HepG2 (cell line): ENCODE results near the gene ANTKMT. TPM values are rescaled to one million over a fixed set of nuclear protein-coding genes. Genes with fewer than 3 reads are reported as not detected.

ENCODE experiments used
- DPF2 ChIP-seq: sonication (generic); formaldehyde crosslinking; IDR thresholded peaks from 2 replicates; pipeline ENCODE4 v1.4.0; 2020; ENCODE audit warnings: mild to moderate bottlenecking, low read depth, missing genetic modification reagents, borderline replicate concordance
- FOXA3 ChIP-seq: IDR thresholded peaks from 2 replicates; pipeline ENCODE4 v1.6.1; 2016; ENCODE audit warnings: missing genetic modification reagents, missing compliant biosample characterization
- HES4 ChIP-seq: sonication (generic); formaldehyde crosslinking; IDR thresholded peaks from 2 replicates; pipeline ENCODE4 v1.9.0; 2021; ENCODE audit warnings: mild to moderate bottlenecking, missing genetic modification reagents, borderline replicate concordance
- HOXA7 ChIP-seq: sonication (generic); formaldehyde crosslinking; IDR thresholded peaks from 2 replicates; pipeline ENCODE4 v1.8.1; 2022; ENCODE audit warnings: mild to moderate bottlenecking, missing genetic modification reagents, moderate library complexity
- MYNN ChIP-seq: sonication (generic); formaldehyde crosslinking; IDR thresholded peaks from 2 replicates; pipeline ENCODE4 v1.4.0; 2020; ENCODE audit warnings: mild to moderate bottlenecking, low read depth, missing genetic modification reagents
- PTBP1 ChIP-seq: fragments of 200-400 bp; formaldehyde crosslinking; IDR thresholded peaks from 2 replicates; pipeline ENCODE4 v1.6.1; 2018; ENCODE audit warnings: low read length, low read depth; ENCODE audit not compliant: poor library complexity, severe bottlenecking
- SATB2 ChIP-seq: sonication (generic); formaldehyde crosslinking; IDR thresholded peaks from 2 replicates; pipeline ENCODE4 v1.5.0; 2020; ENCODE audit warnings: missing genetic modification reagents
- SIN3A ChIP-seq: IDR thresholded peaks from 2 replicates; pipeline ENCODE4 v1.6.1; 2011; ENCODE audit warnings: low read depth, mild to moderate bottlenecking, control low read depth, low read length, borderline replicate concordance
- SRY ChIP-seq: sonication (generic); formaldehyde crosslinking; IDR thresholded peaks from 2 replicates; pipeline ENCODE4 v1.8.0; 2022; ENCODE audit warnings: mild to moderate bottlenecking, missing genetic modification reagents
- ZFP36 ChIP-seq: fragments of 150-350 bp; IDR thresholded peaks from 2 replicates; pipeline ENCODE4 v1.6.1; 2018; ENCODE audit warnings: borderline replicate concordance, low read length, low read depth; ENCODE audit not compliant: partially characterized antibody
- ZNF138 ChIP-seq: sonication (generic); formaldehyde crosslinking; IDR thresholded peaks from 2 replicates; pipeline ENCODE4 v1.5.0; 2020; ENCODE audit warnings: mild to moderate bottlenecking, low read depth, missing genetic modification reagents
- ZNF709 ChIP-seq: sonication (generic); formaldehyde crosslinking; IDR thresholded peaks from 2 replicates; pipeline ENCODE4 v1.5.0; 2020; ENCODE audit warnings: mild to moderate bottlenecking, missing genetic modification reagents
- ZNF777 ChIP-seq: sonication (generic); formaldehyde crosslinking; IDR thresholded peaks from 2 replicates; pipeline ENCODE4 v1.4.0; 2020; ENCODE audit warnings: missing genetic modification reagents
- polyA plus RNA-seq, 8 experiments: library from polyadenylated mRNA; depleted of rRNA in 3 of 8; stranded (reverse) in 7 of 8; unstranded in 1 of 8; fragments of >200 nt; fragmentation: Illumina TruSeq in 4 of 8; extraction: Trizol in 4 of 8; gene quantifications; 2 replicates each; pipeline versions ENCODE4 v1.2.1 to v1.2.3, GENCODE V29; 2011 to 2016; ENCODE audit warnings: low read depth in 4 of 8, missing spikeins in 1 of 8, mixed read lengths in 1 of 8; ENCODE audit not compliant: insufficient read depth in 1 of 8
- total RNA-seq, 5 experiments: library from RNA; depleted of rRNA; stranded (reverse); fragments of >200 nt; fragmentation: Illumina TruSeq; extraction: Trizol; gene quantifications; 2 replicates each; pipeline ENCODE4 v1.2.3, GENCODE V29; 2016; ENCODE audit warnings: low read depth in 1 of 5
- TF ChIP-seq, protein P1 (sequence below): sonication (generic); formaldehyde crosslinking; IDR thresholded peaks from 2 replicates; pipeline ENCODE4 v1.4.0; 2020; ENCODE audit warnings: missing genetic modification reagents
- TF ChIP-seq, protein P2 (sequence below): sonication (generic); IDR thresholded peaks from 2 replicates; pipeline ENCODE4 v1.6.1; 2016; ENCODE audit warnings: low read depth, borderline replicate concordance
- TF ChIP-seq, protein P3 (sequence below): sonication (generic); formaldehyde crosslinking; IDR thresholded peaks from 2 replicates; pipeline ENCODE4 v1.5.0; 2020; ENCODE audit warnings: mild to moderate bottlenecking, missing genetic modification reagents
- TF ChIP-seq, protein P4 (sequence below): IDR thresholded peaks from 2 replicates; pipeline ENCODE4 v1.6.1; 2016; ENCODE audit warnings: missing compliant biosample characterization, missing genetic modification reagents, borderline replicate concordance
- TF ChIP-seq, protein P5 (sequence below): sonication (generic); formaldehyde crosslinking; IDR thresholded peaks from 2 replicates; pipeline ENCODE4 v1.4.0; 2020; ENCODE audit warnings: missing genetic modification reagents, mild to moderate bottlenecking, borderline replicate concordance
- TF ChIP-seq, protein P6 (sequence below): sonication (generic); formaldehyde crosslinking; IDR thresholded peaks from 2 replicates; pipeline ENCODE4 v1.4.0; 2020; ENCODE audit warnings: missing genetic modification reagents

The ANTKMT gene
- total and polyA plus RNA-seq, 2 of the 13 experiments (the other 11 are each of a cell fraction or from before 2014, with no cell fraction given), result 7.5 to 47.8 TPM

DNA sequence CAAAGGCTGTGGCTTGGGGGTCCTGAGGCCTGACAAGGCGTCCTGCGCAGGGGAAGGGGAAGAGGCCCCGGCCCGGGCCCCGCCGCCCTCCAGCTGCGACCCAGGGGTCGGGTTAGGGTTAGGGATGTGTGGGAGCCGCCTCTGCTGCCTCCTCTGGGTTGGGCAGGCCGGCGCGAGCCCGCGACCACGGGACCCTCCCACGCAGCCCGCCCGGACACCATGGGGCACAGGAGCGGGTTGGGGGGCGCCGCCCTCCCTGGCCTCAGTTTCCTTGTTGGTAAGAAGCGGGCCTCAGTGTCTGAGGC is 19.5 kb downstream of the ANTKMT start (continued):
- 0 out of 2 replicates have a peak, but pooled peaks have one; percentile 22 for TF ChIP-seq SRY (CRISPR knock-in tag)
- TF ChIP-seq, protein P1, sequence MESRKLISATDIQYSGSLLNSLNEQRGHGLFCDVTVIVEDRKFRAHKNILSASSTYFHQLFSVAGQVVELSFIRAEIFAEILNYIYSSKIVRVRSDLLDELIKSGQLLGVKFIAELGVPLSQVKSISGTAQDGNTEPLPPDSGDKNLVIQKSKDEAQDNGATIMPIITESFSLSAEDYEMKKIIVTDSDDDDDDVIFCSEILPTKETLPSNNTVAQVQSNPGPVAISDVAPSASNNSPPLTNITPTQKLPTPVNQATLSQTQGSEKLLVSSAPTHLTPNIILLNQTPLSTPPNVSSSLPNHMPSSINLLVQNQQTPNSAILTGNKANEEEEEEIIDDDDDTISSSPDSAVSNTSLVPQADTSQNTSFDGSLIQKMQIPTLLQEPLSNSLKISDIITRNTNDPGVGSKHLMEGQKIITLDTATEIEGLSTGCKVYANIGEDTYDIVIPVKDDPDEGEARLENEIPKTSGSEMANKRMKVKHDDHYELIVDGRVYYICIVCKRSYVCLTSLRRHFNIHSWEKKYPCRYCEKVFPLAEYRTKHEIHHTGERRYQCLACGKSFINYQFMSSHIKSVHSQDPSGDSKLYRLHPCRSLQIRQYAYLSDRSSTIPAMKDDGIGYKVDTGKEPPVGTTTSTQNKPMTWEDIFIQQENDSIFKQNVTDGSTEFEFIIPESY (CRISPR knock-in tag), result no peak
- TF ChIP-seq, protein P2, sequence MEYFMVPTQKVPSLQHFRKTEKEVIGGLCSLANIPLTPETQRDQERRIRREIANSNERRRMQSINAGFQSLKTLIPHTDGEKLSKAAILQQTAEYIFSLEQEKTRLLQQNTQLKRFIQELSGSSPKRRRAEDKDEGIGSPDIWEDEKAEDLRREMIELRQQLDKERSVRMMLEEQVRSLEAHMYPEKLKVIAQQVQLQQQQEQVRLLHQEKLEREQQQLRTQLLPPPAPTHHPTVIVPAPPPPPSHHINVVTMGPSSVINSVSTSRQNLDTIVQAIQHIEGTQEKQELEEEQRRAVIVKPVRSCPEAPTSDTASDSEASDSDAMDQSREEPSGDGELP, result no peak
- TF ChIP-seq ZNF138 (CRISPR knock-in tag), result no peak
- TF ChIP-seq HOXA7, result no peak
- TF ChIP-seq, protein P3, sequence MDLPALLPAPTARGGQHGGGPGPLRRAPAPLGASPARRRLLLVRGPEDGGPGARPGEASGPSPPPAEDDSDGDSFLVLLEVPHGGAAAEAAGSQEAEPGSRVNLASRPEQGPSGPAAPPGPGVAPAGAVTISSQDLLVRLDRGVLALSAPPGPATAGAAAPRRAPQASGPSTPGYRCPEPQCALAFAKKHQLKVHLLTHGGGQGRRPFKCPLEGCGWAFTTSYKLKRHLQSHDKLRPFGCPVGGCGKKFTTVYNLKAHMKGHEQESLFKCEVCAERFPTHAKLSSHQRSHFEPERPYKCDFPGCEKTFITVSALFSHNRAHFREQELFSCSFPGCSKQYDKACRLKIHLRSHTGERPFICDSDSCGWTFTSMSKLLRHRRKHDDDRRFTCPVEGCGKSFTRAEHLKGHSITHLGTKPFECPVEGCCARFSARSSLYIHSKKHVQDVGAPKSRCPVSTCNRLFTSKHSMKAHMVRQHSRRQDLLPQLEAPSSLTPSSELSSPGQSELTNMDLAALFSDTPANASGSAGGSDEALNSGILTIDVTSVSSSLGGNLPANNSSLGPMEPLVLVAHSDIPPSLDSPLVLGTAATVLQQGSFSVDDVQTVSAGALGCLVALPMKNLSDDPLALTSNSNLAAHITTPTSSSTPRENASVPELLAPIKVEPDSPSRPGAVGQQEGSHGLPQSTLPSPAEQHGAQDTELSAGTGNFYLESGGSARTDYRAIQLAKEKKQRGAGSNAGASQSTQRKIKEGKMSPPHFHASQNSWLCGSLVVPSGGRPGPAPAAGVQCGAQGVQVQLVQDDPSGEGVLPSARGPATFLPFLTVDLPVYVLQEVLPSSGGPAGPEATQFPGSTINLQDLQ, result no peak
- TF ChIP-seq, protein P4, sequence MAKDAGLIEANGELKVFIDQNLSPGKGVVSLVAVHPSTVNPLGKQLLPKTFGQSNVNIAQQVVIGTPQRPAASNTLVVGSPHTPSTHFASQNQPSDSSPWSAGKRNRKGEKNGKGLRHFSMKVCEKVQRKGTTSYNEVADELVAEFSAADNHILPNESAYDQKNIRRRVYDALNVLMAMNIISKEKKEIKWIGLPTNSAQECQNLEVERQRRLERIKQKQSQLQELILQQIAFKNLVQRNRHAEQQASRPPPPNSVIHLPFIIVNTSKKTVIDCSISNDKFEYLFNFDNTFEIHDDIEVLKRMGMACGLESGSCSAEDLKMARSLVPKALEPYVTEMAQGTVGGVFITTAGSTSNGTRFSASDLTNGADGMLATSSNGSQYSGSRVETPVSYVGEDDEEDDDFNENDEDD (CRISPR knock-in tag), result no peak
- TF ChIP-seq SATB2 (CRISPR knock-in tag), result no peak
- no peak for TF ChIP-seq HES4 (CRISPR knock-in tag)
- TF ChIP-seq MYNN, result no peak
- no peak for TF ChIP-seq DPF2
- TF ChIP-seq, protein P5, sequence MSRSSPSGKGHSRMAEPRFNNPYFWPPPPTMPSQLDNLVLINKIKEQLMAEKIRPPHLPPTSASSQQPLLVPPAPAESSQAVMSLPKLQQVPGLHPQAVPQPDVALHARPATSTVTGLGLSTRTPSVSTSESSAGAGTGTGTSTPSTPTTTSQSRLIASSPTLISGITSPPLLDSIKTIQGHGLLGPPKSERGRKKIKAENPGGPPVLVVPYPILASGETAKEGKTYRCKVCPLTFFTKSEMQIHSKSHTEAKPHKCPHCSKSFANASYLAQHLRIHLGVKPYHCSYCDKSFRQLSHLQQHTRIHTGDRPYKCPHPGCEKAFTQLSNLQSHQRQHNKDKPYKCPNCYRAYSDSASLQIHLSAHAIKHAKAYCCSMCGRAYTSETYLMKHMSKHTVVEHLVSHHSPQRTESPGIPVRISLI, result no peak
- no peak for TF ChIP-seq PTBP1
- no peak for TF ChIP-seq ZNF709 (CRISPR knock-in tag)
- 0 out of 2 replicates have a peak, but pooled peaks have one; percentile 14 for TF ChIP-seq ZNF777
- no peak for TF ChIP-seq ZFP36
- TF ChIP-seq SIN3A, result no peak
- TF ChIP-seq, protein P6, sequence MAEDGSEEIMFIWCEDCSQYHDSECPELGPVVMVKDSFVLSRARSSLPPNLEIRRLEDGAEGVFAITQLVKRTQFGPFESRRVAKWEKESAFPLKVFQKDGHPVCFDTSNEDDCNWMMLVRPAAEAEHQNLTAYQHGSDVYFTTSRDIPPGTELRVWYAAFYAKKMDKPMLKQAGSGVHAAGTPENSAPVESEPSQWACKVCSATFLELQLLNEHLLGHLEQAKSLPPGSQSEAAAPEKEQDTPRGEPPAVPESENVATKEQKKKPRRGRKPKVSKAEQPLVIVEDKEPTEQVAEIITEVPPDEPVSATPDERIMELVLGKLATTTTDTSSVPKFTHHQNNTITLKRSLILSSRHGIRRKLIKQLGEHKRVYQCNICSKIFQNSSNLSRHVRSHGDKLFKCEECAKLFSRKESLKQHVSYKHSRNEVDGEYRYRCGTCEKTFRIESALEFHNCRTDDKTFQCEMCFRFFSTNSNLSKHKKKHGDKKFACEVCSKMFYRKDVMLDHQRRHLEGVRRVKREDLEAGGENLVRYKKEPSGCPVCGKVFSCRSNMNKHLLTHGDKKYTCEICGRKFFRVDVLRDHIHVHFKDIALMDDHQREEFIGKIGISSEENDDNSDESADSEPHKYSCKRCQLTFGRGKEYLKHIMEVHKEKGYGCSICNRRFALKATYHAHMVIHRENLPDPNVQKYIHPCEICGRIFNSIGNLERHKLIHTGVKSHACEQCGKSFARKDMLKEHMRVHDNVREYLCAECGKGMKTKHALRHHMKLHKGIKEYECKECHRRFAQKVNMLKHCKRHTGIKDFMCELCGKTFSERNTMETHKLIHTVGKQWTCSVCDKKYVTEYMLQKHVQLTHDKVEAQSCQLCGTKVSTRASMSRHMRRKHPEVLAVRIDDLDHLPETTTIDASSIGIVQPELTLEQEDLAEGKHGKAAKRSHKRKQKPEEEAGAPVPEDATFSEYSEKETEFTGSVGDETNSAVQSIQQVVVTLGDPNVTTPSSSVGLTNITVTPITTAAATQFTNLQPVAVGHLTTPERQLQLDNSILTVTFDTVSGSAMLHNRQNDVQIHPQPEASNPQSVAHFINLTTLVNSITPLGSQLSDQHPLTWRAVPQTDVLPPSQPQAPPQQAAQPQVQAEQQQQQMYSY (CRISPR knock-in tag), result no peak
- TF ChIP-seq FOXA3, result no peak
